C1 segment of cervical spinal cord (tissue), 14 donors: ENCODE measurements around the gene PARS2.
"Not testable (repeated sequence)": the region's sequence is repeated elsewhere in the genome, so short reads cannot be mapped to it uniquely, and the experiment has no call there.

ENCODE experiments used
- DNase-seq, 14 donors: peaks; one replicate each; lab custom pipeline; 2025; lab: John Stamatoyannopoulos, UW

Gene PARS2

GRCh38 chr1:54800041-54800898, 35.9 kb upstream of the PARS2 start:
- DNase-seq: no peak

GRCh38 chr1:54798769-54799641, 34.7 kb upstream of the PARS2 start:
- DNase-seq: no peak

DNA sequence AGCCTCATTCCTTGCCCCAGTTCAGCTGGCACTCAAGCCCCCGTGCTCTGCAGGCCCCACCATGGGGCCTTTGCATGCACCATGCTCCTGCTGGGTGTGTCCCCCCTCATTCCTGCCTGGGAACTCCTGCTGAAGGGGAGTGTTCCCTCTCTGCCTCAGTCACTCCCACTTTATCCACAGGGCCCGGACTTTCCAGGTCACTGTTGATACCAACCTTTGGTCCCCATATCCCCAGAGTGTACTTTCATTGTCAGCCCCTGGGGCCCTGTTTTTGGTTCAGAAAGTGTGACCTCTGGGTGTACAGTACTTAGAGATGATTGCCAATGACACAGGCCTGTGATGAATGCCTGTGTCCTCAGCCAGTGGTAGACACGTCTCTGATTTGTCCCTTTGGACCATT, 33.9 kb upstream of the PARS2 start:
- DNase-seq: no peak

- DNase-seq: no peak
Observed at GRCh38 chr1:54796902-54797301, 32.6 kb upstream of the PARS2 start.

- no peak for DNase-seq
Observed at GRCh38 chr1:54795841-54796468, 31.6 kb upstream of the PARS2 start.

- DNase-seq: no peak
Observed at GRCh38 chr1:54795356-54795665, 31.0 kb upstream of the PARS2 start.

GRCh38 chr1:54794451-54795355, 30.4 kb upstream of the PARS2 start:
- DNase-seq: no peak

GRCh38 chr1:54792686-54793282, 28.5 kb upstream of the PARS2 start:
- DNase-seq: peak in 5 of 14 donors; percentile 5 to 30 (median 20)

GRCh38 chr1:54791880-54792522, 27.7 kb upstream of the PARS2 start:
- no peak for DNase-seq

DNA sequence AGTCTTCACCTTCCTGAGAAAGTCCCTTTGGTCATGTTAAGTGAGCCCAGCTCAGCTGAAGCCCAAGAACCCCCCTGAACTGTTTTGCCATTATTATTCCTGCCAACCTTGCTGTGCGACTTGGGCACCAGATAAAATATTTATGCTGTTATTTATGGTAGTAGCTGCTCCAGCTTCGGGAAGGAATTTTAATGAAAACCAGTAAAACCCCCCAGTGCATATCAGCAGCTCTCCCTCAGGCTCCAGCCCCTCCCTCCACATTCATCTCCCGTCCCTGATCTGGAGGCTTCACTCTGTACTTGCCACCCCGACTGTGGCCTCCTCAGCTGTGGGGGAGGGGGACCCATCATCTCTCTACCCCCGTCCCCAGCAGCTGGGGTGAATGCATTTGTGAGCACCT, 24.1 kb upstream of the PARS2 start:
- no peak for DNase-seq

DNA sequence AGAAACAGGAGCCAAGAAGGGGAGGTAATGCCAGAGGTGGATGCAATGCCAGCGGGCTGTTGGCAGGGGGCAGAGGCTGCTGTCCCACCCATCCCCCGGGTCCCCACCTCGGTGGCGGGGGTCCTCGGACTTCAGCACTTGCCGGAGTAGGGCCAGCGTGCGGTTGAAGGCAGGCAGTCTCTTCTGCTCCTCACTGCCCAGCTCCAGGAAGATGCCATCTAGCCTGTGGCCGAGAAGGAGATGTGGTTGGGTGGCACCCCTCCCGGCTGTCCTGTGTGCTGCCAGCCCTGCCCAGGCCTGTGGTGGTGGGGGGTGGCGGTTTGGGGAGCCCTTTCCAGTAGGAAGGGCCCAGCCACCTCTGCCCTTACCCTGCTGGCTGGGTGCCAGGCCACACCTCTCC, 23.3 kb upstream of the PARS2 start:
- DNase-seq: no peak

- DNase-seq: no peak
Observed at GRCh38 chr1:54786778-54787177, 22.5 kb upstream of the PARS2 start.

- no peak for DNase-seq
Observed at GRCh38 chr1:54784066-54784465, 19.7 kb upstream of the PARS2 start.

DNA sequence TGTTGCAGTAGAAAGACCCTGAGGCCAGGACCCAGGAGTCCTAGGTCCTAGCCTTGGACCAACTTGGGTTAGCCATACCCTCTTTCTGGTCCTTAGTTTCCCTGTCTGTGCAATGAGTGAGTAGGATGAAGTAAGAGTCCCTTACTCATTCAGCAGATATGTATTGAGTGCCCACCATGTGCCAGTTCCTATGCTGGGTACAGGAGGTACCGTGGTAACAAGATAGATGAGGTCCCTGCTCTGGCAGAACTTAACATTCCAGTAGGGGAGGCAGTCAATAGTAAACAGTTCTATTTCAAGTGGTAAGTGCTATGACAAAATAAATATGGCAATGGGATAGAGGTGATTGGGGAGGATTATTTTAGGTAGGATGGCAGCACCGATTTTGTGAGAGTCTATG, 18.3 kb upstream of the PARS2 start:
- no peak for DNase-seq

GRCh38 chr1:54782156-54782555, 17.8 kb upstream of the PARS2 start:
- DNase-seq: no peak

GRCh38 chr1:54781023-54781723, 16.9 kb upstream of the PARS2 start:
- no peak for DNase-seq

DNA sequence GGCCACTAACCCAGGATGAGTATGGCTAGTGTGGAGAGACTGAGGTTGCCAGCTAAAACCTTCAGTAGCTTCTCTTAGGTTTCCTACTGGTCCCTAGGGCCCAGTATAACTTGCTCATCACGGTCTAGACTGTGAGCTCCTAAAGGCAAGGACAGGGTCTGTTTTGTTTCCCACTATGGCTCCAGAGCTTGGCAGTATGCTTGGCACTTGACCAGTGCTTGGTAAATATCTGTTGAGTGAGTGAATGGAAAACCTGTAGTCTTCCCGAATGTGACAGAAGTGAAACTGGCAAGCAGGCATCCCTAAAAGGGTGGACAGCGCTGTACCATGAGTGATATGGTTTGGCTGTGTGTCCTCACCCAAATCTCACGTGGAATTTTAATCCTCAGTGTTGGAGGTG, 13.1 kb upstream of the PARS2 start:
- DNase-seq: no peak

DNA sequence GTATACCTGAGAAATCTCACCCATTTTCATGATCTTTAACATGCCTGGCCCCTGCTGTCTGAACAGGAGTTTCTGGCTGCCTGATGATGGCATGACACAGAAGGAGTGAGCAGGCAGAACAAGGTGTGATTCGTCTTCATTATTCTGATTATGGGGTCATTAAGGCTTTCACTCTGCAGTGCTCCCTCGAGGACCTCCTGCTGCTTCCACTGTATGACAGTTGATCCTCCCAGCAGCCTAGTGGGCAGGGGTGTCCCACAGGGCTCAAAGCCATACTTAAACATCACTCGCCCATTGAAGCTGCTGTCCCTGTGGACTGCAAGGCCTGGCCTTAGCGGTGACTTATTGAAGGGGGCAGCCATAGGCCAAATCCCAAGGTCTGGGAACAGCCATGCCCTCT, 12.7 kb upstream of the PARS2 start:
- DNase-seq: no peak

GRCh38 chr1:54775828-54776721, 11.8 kb upstream of the PARS2 start:
- DNase-seq: not testable (repeated sequence)
